ENCODE results near the gene NTNG1.

The NTNG1 gene

GRCh38 chr1:107252271-107252670, 111.4 kb downstream of the NTNG1 start:
- TF ChIP-seq FOXP2 (optimal IDR thresholded peaks at IDR 0.05; ENCODE audit: borderline replicate concordance, extremely low read depth, extremely low read length, insufficient read depth) (no peak), SIN3A (IDR thresholded peaks at IDR 0.05; ENCODE audit: borderline replicate concordance, insufficient read depth, low read length) (no peak), TAF1 (IDR thresholded peaks at IDR 0.05; ENCODE audit: borderline replicate concordance, insufficient read depth, low read length) (no peak), REST (IDR thresholded peaks at IDR 0.05; ENCODE audit: insufficient read depth in 1 of 2, low read depth in 2 of 2, low read length in 2 of 2) (no peak), POLR2AphosphoS5 (IDR thresholded peaks at IDR 0.05; ENCODE audit: low read depth, low read length) (no peak)

GRCh38 chr1:107254306-107254705, 113.5 kb downstream of the NTNG1 start:
- TF ChIP-seq FOXP2 (optimal IDR thresholded peaks at IDR 0.05; ENCODE audit: borderline replicate concordance, extremely low read depth, extremely low read length, insufficient read depth) (no peak), SIN3A (IDR thresholded peaks at IDR 0.05; ENCODE audit: borderline replicate concordance, insufficient read depth, low read length) (no peak), REST (IDR thresholded peaks at IDR 0.05; ENCODE audit: insufficient read depth in 1 of 2, low read depth in 2 of 2, low read length in 2 of 2) (no peak), TAF1 (IDR thresholded peaks at IDR 0.05; ENCODE audit: borderline replicate concordance, insufficient read depth, low read length) (no peak), POLR2AphosphoS5 (IDR thresholded peaks at IDR 0.05; ENCODE audit: low read depth, low read length) (no peak)

GRCh38 chr1:107255469-107255868, 114.6 kb downstream of the NTNG1 start:
- TF ChIP-seq FOXP2 (optimal IDR thresholded peaks at IDR 0.05; ENCODE audit: borderline replicate concordance, extremely low read depth, extremely low read length, insufficient read depth) (no peak), TAF1 (IDR thresholded peaks at IDR 0.05; ENCODE audit: borderline replicate concordance, insufficient read depth, low read length) (no peak), REST (IDR thresholded peaks at IDR 0.05; ENCODE audit: insufficient read depth in 1 of 2, low read depth in 2 of 2, low read length in 2 of 2) (no peak), SIN3A (IDR thresholded peaks at IDR 0.05; ENCODE audit: borderline replicate concordance, insufficient read depth, low read length) (no peak), POLR2AphosphoS5 (IDR thresholded peaks at IDR 0.05; ENCODE audit: low read depth, low read length) (no peak)

- no peak for TF ChIP-seq SIN3A (IDR thresholded peaks at IDR 0.05; ENCODE audit: borderline replicate concordance, insufficient read depth, low read length)
- TF ChIP-seq FOXP2 (optimal IDR thresholded peaks at IDR 0.05; ENCODE audit: borderline replicate concordance, extremely low read depth, extremely low read length, insufficient read depth), result no peak
- no peak for TF ChIP-seq POLR2AphosphoS5 (IDR thresholded peaks at IDR 0.05; ENCODE audit: low read depth, low read length)
- no peak for TF ChIP-seq REST (IDR thresholded peaks at IDR 0.05; ENCODE audit: insufficient read depth in 1 of 2, low read depth in 2 of 2, low read length in 2 of 2)
- TF ChIP-seq TAF1 (IDR thresholded peaks at IDR 0.05; ENCODE audit: borderline replicate concordance, insufficient read depth, low read length), result no peak
These were observed 121.8 kb downstream of the NTNG1 start for GRCh38 chr1:107262467-107263286.
